Heart left ventricle (tissue), 16 donors: Measurements from ENCODE around the gene KIAA1614. TPM values are rescaled to one million over a fixed set of nuclear protein-coding genes. Genes with fewer than 3 reads are reported as not detected.

ENCODE experiments used
- ATAC-seq, 4 donors: fragments of 200-7000 bp; cut with Tn5 transposase; one replicate each; pipeline ENCODE4 v1.9.1; 2020 to 2022; ENCODE audit warnings: moderate library complexity in 4 of 4, mild to moderate bottlenecking in 3 of 4, moderate number of reproducible peaks in 1 of 4
- DNase-seq, 5 donors: peaks; one replicate each; pipeline ENCODE4 v3.0.0-alpha.2; 2020
- H3K27ac ChIP-seq, 12 donors: fragments of 200-600 bp; sonication (generic) in 4 of 12; one replicate each; pipeline versions ENCODE4 v1.5.0 to v1.8.0; 2016 to 2022; ENCODE audit warnings: mild to moderate bottlenecking in 2 of 12
- H3K27me3 ChIP-seq, 9 donors: fragments of 200-600 bp; sonication (generic) in 2 of 9; one replicate each; pipeline versions ENCODE4 v1.5.1 to v1.8.0; 2016 to 2022; ENCODE audit warnings: mild to moderate bottlenecking in 3 of 9
- H3K36me3 ChIP-seq, 9 donors: fragments of 200-600 bp; sonication (generic) in 2 of 9; one replicate each; pipeline versions ENCODE4 v1.5.0 to v1.8.0; 2018 to 2022; ENCODE audit warnings: mild to moderate bottlenecking in 2 of 9
- H3K4me1 ChIP-seq, 12 donors: fragments of 200-600 bp; sonication (generic) in 4 of 12; one replicate each; pipeline versions ENCODE4 v1.5.0 to v1.8.0; 2016 to 2022; ENCODE audit warnings: mild to moderate bottlenecking in 3 of 12
- H3K4me3 ChIP-seq, 12 donors: fragments of 200-600 bp; sonication (generic) in 4 of 12; one replicate each; pipeline versions ENCODE4 v1.5.0 to v1.8.0; 2017 to 2022; ENCODE audit warnings: mild to moderate bottlenecking in 9 of 12, moderate library complexity in 4 of 12
- H3K9me3 ChIP-seq, 12 donors: fragments of 200-600 bp; sonication (generic) in 4 of 12; one replicate each; pipeline versions ENCODE4 v1.5.0 to v1.8.0; 2016 to 2022; ENCODE audit warnings: mild to moderate bottlenecking in 1 of 12
- POLR2A ChIP-seq, 2 donors: fragments of 450-650 bp; IDR thresholded peaks; one replicate each; pipeline ENCODE4 v1.6.1; 2017; ENCODE audit warnings: antibody characterized with exemption in 2 of 2, mild to moderate bottlenecking in 2 of 2, moderate library complexity in 2 of 2
- WGBS, 4 donors: extraction: QIAGEN DNeasy Blood & Tissue Kit in 2 of 4; methylation state at CpG; one replicate each; pipeline versions ENCODE4 v1.1.5 to v1.1.7; 2013 to 2018; 5-methylcytosine and 5-hydroxymethylcytosine counted together
- intact Hi-C, 10 donors: fragments of 100-400 bp; cut with DNase I; formaldehyde crosslinking; loops; one replicate each; pipeline versions ENCODE4 v1.11.1 to v1.14.2; 2022
- long read RNA-seq, 3 donors: library from polyadenylated mRNA; unstranded; transcript quantifications; one replicate each; pipeline ENCODE4 v2.0.0, GENCODE V29; 2020 to 2021
- polyA plus RNA-seq, 2 donors: library from polyadenylated mRNA; stranded (reverse); fragments of 200-250 nt; gene quantifications; one replicate each; pipeline ENCODE4 v1.2.3, GENCODE V29; 2013
- total RNA-seq, 9 donors: library from RNA; depleted of rRNA in 2 of 9; stranded (reverse); fragments of >200 nt in 2 of 9; fragmentation: NEBNext Ultra II Directional in 3 of 9; extraction: Animal tissue kit (Norgen Biotek cat#: 25700) in 3 of 9; gene quantifications; one replicate each; pipeline versions ENCODE4 v1.1.0 to v1.2.4, GENCODE V29; 2016 to 2023
- TF ChIP-seq, protein P1 (sequence below), 12 donors: fragments of 200-600 bp; sonication (generic) in 4 of 12; IDR thresholded peaks; one replicate each; pipeline versions ENCODE4 v1.5.0 to v1.8.0; 2018 to 2022; ENCODE audit warnings: antibody characterized with exemption in 12 of 12, mild to moderate bottlenecking in 5 of 12
- donor health status: ischemic (EF 13 %, LVEDD 7.1; RV severe dilation, severe dysfunction).
- donor health status: healthy with polysubstance abuse.
- donor health status: DM: no; HTN: yes; CAD: no.
- donor health status: DM: no; HTN: no; CAD: no.
- donor health status: ischemic (EF 25% LVEDD 6.9; RV normal size, moderate dysfunction).
- donor health status: ischemic (EF 25% LVEDD 5.7; RV mildly dilated, moderate dysfunction).
- donor health status: healthy.
- donor health status: DM: yes; HTN: yes; CAD: no.
- donor health status: ischemic (EF 35%, LVEDD 5.7; RV mildly dilated, moderate dysfunction).
- donor health status: nonischemic (EF 11% LVEDD 7.7; RV severe dilation, severe dysfunction).
- donor health status: DM: yes; HTN: yes; CAD: no.
- donor health status: PGD.
- donor health status: ischemic (EF 29% LVEDD 5.4; RV normal size, mild dysfunction).
- donor health status: nonischemic (EF 23%, LVEDD 6.1; RV moderate dilation, normal function).

The KIAA1614 gene, protein sequence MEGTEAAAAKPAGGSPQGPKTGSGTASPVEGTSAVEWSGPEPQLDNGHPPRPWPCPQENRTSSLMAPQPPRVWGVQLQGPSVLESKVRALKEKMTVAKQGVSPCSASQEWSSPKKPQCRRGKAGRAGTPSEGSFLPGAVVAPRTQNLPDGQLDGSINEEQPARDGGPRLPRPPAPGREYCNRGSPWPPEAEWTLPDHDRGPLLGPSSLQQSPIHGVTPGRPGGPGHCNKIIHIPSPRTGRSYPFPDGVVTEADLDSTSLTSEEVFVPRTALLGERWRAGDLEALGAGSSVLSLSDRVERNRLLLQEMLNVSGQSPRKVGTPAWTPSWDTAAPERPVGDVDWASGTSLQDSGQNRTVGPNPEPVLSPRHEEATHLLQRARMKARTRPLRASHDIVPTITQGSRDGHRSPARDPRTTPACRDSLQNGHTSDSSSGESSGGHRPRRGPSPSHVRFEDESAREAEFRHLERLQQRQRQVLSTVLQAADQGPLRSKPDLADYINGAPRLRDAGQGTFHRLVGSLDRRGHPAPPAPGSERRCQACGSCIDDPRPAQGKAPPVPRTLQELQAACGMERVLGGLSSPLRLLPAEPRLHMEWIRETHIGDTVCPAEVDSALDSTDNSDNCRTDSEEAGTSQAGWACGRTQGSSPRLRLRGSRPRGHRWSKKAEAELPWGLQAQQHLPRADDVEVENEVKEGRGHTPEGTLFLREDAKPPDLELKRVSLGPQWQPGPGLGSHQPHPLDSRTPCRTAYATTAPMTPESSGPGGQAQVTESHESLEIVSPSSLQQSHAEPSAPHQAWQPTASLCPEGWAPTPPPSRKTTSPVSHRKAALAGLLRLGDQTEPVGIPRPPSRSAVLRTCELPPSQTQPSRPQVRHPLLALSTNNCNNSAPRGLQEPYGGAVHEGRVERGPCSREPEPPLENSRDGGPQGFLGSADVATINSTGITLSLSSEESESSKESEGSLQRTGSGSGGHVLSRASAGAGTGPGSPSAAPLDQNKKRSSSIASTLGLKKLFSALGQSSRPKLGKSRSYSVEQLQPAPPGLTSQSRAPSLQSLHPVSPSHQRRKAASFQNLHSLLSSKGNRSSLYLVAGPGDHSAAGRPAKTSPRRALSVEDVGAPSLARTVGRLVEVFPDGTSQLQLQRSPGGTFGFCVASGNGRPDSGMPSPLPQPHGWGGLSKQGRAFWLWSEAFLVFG
- total RNA-seq (10 to 100 TPM in 1 of 9 donors, 1 to 10 TPM in 8; 4.3 to 12.1 (median 6.5) TPM), polyA plus RNA-seq (1 to 10 TPM; 6.3 to 9.4 TPM)
- long read RNA-seq, donor 1, partial matches to known transcripts: 3 of 11 reads
- long read RNA-seq, donor 1, other reads (novel, unspliced or antisense): 8 of 11 reads
- long read RNA-seq, donor 2, partial matches to known transcripts: 6 of 9 reads
- long read RNA-seq, donor 2, other reads (novel, unspliced or antisense): 2 of 9 reads
- long read RNA-seq, donor 3, full-length matches to known transcripts: 2 of 11 reads
- long read RNA-seq, donor 3, partial matches to known transcripts: 4 of 11 reads
- long read RNA-seq, donor 3, other reads (novel, unspliced or antisense): 5 of 11 reads

DNA sequence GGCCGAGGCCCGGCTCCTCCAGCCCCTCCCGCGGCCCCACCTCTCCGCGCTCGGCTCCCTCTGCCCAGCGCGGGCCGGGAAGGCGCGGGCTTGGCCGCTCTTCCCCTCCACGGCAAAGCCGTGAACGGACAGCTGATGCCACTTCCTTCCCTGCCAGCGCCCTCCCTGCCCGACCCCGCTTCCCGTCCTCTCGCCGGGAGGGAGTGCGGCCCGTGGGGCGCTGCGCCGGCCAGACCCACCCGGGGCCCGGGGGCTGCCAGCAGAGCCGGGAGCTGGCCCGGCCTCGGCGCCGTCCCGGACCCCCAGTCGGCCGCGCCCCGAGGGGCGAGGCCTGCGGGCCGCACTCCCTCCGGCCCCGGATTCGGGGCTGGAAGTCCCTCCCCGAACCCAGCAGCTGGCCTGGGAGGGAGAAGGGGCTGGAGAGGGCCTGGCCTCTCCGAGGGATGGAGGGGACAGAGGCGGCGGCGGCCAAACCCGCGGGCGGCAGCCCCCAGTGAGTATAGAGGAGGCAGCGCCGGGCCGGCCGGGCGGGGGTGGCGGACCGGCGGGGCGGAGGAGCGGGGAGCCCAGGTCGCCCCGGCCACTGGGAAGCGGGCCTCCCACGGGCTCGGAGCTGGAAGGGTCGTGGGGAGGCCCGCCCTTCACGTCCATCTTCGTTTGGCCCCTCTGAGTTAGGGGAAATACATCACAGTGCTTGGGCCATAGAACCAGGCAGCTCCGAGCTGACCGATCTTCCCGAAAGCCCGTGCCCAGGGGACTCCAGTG, at the start of gene KIAA1614:
Gene KIAA1614, plus strand, starts transcription at position 97 of the 765 bp plus-strand sequence. Its CDS starts 347 bp downstream, at position 444.
- Histone ChIP-seq H3K9me3 (no peaks in the 10 kb centered on the region), H3K4me3 (peak within 1 kb of the TSS; percentile 52 to 88 (median 70)), H3K27me3 (peaks cover 0 to 18% (median 0%) of the 10 kb centered on the region in 9 donors), H3K36me3 (peaks cover 0 to 14% (median 3%) of the 10 kb centered on the region in 9 donors), H3K4me1 (peaks cover 0 to 32% (median 15%) of the 10 kb centered on the region in 12 donors), H3K27ac (peak within 1 kb of the TSS; percentile 82 to 94 (median 88))
- WGBS, 4 donors: 1 to 2% (median 2%) methylated on average over 16 to 76 of the region's 76 CpGs
- DNase-seq (peak; percentile 49 to 75 (median 54)), ATAC-seq (peak; percentile 16 to 83 (median 73))
- TF ChIP-seq, protein P1, sequence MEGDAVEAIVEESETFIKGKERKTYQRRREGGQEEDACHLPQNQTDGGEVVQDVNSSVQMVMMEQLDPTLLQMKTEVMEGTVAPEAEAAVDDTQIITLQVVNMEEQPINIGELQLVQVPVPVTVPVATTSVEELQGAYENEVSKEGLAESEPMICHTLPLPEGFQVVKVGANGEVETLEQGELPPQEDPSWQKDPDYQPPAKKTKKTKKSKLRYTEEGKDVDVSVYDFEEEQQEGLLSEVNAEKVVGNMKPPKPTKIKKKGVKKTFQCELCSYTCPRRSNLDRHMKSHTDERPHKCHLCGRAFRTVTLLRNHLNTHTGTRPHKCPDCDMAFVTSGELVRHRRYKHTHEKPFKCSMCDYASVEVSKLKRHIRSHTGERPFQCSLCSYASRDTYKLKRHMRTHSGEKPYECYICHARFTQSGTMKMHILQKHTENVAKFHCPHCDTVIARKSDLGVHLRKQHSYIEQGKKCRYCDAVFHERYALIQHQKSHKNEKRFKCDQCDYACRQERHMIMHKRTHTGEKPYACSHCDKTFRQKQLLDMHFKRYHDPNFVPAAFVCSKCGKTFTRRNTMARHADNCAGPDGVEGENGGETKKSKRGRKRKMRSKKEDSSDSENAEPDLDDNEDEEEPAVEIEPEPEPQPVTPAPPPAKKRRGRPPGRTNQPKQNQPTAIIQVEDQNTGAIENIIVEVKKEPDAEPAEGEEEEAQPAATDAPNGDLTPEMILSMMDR (IDR thresholded peaks at IDR 0.05): no peak
- TF ChIP-seq POLR2A (IDR thresholded peaks at IDR 0.05): no peak
- intact Hi-C loops: loop anchor here in 3 of 10 donors (1.0 to 10.0 kb wide), 3 partner anchors 13 to 512 kb away; partner anchors contain the start of gene MR1 (in 1 of the 3)

DNA sequence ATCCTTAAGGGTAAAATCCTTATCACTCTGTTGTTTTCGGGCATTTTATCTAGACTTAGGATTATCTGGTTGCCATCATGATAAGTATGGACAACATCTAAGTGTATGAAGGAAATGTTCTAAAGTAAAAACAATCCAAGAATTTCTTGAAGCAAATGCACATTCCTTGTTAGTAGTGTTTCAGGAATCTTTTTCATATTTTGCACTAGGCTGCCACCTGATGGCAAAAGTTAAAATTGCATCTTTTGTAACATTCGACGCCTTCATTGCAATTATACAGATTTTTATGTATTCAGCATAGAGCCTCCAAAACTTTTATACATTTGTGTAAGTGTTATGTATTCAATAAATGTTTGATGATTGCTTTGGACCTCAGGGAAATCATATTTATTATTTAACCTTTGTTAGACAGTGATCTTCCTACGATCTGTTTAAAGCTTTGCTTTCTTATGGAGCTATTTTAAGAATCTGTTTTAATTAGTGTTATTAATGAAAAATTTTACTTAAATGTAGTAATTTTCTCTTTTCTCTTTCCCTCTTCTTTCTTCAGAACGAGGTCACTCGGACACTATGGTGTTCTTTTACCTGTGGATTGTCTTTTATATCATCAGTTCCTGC, 49.4 kb upstream of the KIAA1614 start:
- WGBS, 4 donors: 27 to 35% (median 29%) methylated on average over 6 of the region's 6 CpGs
- H3K9me3 ChIP-seq: no peaks in the 10 kb centered on the region
- H3K4me3 ChIP-seq: no peak overlapping the region
- TF ChIP-seq, protein P1 (IDR thresholded peaks at IDR 0.05): peak; percentile 67 to 83 (median 80)
- no peak for TF ChIP-seq POLR2A (IDR thresholded peaks at IDR 0.05)
- peak in 2 of 4 donors; percentile 34 to 39 for ATAC-seq
- H3K36me3 ChIP-seq: peaks cover 0 to 36% (median 29%) of the 10 kb centered on the region in 9 donors
- peaks cover 0 to 16% (median 0%) of the 10 kb centered on the region in 12 donors for H3K4me1 ChIP-seq
- intact Hi-C loops: loop anchor here (5.0 kb wide), 5 partner anchors 231 to 346 kb away; partner anchors contain the start of gene XPR1 (in 8 of the 10)
- no peak for DNase-seq
- H3K27me3 ChIP-seq: no peaks in the 10 kb centered on the region
- peak overlapping the region in 1 of 12 donors; percentile 32 for H3K27ac ChIP-seq
